ENCODE data around the gene MAP2K7. TPM values are rescaled to one million over a fixed set of nuclear protein-coding genes. Genes with fewer than 3 reads are reported as not detected.
A peak's percentile ranks its signal among the peaks of the same experiment; 100 is the strongest.
"Not testable (repeated sequence)": the region's sequence is repeated elsewhere in the genome, so short reads cannot be mapped to it uniquely, and the experiment has no call there.

MAP2K7 gene
- total and polyA plus RNA-seq, 5 donors, result 23.2 to 32.6 (median 28.4) TPM

DNA sequence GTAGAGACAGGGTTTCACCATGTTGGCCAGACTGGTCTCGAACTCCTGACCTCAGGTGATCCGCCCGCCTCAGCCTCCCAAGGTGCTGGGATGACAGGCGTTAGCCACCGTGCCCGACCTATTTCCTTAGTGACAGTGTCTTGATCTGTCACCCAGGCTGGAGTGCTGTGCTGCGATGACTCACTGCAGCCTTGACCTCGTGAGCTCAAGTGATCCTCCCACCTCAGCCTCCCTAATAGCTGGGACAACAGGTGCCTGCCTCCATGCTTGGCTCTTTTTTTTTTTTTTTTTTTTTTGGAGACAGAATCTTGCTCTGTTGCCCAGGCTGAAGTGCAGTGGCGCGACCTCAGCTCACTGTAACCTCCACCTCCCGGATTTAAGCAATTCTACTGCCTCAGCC, 26.4 kb downstream of the MAP2K7 start:
- H3K9me3 ChIP-seq (ENCODE audit: control insufficient read depth, low read length); H3K27me3 ChIP-seq (ENCODE audit: control insufficient read depth, insufficient read depth); H3K4me1 ChIP-seq (ENCODE audit: control insufficient read depth, insufficient read depth, low read length); H3K4me3 ChIP-seq (ENCODE audit: low read length); H3K27ac ChIP-seq (ENCODE audit: low read length); ATAC-seq; intact Hi-C loops (cut with DNase I): not testable (repeated sequence)
- DNase-seq, result peak in 1 of 3 donors; percentile 32
- WGBS, result 93% methylated on average over 11 of the region's 11 CpGs

DNA sequence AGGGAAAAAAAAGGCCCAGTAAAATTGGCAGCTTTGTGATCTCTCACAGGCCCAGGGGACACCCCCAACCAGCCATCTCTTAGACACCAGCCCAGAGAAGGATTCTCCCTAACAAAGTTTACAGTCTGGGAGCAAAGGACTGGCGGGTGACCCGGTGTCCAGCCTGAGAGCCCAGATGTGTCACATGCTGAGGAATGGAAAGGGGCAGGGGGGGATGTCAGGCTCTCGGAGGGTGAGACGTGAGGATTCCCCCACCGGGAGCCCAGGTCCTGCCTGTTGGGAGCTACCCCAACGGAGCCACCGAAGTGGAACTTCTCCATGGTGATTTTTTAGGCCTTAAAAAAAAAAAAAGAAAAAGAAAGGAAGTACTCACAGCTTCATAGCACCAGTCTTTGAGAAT, 27.1 kb downstream of the MAP2K7 start:
- Histone ChIP-seq H3K27ac (ENCODE audit: low read length) (no peak overlapping the region), H3K4me3 (ENCODE audit: low read length) (no peak overlapping the region), H3K4me1 (ENCODE audit: control insufficient read depth, insufficient read depth, low read length) (peaks cover 2% of the 10 kb centered on the region), H3K27me3 (ENCODE audit: control insufficient read depth, insufficient read depth) (no peaks in the 10 kb centered on the region), H3K9me3 (ENCODE audit: control insufficient read depth, low read length) (no peaks in the 10 kb centered on the region)
- no peak for ATAC-seq
- 85% methylated on average over 7 of the region's 7 CpGs for WGBS
- intact Hi-C loops (cut with DNase I), result no loop called here
- DNase-seq, result no peak

GRCh38 chr19:7931221-7932061, 27.8 kb downstream of the MAP2K7 start:
- 88% methylated on average over 36 of the region's 36 CpGs for WGBS
- ATAC-seq (no peak), DNase-seq (peak in 2 of 3 donors; percentile 57 to 64)
- Histone ChIP-seq H3K4me3 (ENCODE audit: low read length) (no peak overlapping the region), H3K4me1 (ENCODE audit: control insufficient read depth, insufficient read depth, low read length) (peaks cover 2% of the 10 kb centered on the region), H3K27me3 (ENCODE audit: control insufficient read depth, insufficient read depth) (no peaks in the 10 kb centered on the region), H3K9me3 (ENCODE audit: control insufficient read depth, low read length) (no peaks in the 10 kb centered on the region), H3K27ac (ENCODE audit: low read length) (no peak overlapping the region)
- intact Hi-C loops (cut with DNase I), result no loop called here

DNA sequence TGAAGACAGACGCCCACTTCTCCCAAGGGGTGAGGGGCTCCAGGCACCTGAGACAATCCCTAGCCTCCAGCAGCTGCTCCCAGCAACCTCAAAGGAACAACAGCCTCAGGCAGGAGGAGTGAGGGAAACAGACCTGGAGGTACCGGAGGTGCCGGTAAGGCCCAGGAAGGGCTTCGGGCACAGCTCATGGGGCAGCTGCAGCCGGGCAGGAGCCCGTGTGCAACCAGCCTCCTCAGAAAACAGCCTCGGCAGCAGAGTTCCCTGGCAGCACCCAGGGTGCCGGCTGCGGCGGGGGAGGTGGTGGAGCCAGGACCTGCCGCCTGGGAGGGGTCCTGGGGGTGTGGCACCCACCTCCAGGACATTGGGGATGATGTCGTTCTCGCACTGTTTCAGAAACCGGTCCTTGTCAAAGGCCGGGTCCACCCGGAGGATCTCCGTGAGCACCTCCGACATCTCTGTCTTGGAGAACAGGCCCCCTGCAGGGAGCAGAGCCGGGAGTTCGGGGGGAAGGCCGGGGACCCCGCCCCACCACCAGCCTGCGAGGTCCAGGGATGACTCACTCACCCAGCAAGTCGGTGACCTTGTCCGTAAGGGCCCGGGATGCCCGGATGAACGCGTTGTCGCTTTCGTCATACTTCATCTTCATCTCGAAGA, 28.7 kb downstream of the MAP2K7 start:
- Histone ChIP-seq H3K9me3 (ENCODE audit: control insufficient read depth, low read length) (no peaks in the 10 kb centered on the region), H3K27me3 (ENCODE audit: control insufficient read depth, insufficient read depth) (no peaks in the 10 kb centered on the region), H3K4me3 (ENCODE audit: low read length) (no peak overlapping the region), H3K4me1 (ENCODE audit: control insufficient read depth, insufficient read depth, low read length) (peaks cover 2% of the 10 kb centered on the region), H3K27ac (ENCODE audit: low read length) (no peak overlapping the region)
- intact Hi-C loops (cut with DNase I), result no loop called here
- DNase-seq, result no peak
- no peak for ATAC-seq
- WGBS, result 93% methylated on average over 32 of the region's 32 CpGs

- Histone ChIP-seq H3K9me3 (ENCODE audit: control insufficient read depth, low read length) (no peaks in the 10 kb centered on the region), H3K27ac (ENCODE audit: low read length) (no peak overlapping the region), H3K4me1 (ENCODE audit: control insufficient read depth, insufficient read depth, low read length) (peaks cover 2% of the 10 kb centered on the region), H3K27me3 (ENCODE audit: control insufficient read depth, insufficient read depth) (no peaks in the 10 kb centered on the region), H3K4me3 (ENCODE audit: low read length) (no peak overlapping the region)
- intact Hi-C loops (cut with DNase I), result no loop called here
- DNase-seq (no peak), ATAC-seq (no peak)
- WGBS, result 91% methylated on average over 10 of the region's 10 CpGs
These were observed 29.2 kb downstream of the MAP2K7 start for GRCh38 chr19:7932930-7933300.

DNA sequence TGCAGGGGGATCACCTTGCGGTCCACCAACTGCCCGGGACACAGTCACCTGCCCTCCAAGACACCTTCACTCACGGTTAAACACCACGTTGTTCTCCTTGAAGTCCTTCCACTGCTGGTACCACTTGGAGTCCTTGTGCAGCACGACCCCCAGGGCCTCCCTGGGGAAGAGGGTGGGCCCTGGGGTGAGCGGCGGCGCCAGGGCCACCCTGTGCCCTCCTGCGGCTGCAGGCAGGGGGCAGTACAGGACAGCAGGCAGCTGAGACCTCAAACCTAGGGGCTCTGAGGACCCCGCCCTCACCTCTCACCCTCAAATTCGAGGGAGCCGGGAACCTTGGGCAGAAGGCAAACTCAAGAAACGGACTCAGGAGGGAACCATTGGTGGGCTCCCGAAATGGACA, 29.7 kb downstream of the MAP2K7 start:
- DNase-seq (no peak), ATAC-seq (no peak)
- Histone ChIP-seq H3K4me1 (ENCODE audit: control insufficient read depth, insufficient read depth, low read length) (peaks cover 1% of the 10 kb centered on the region), H3K4me3 (ENCODE audit: low read length) (no peak overlapping the region), H3K9me3 (ENCODE audit: control insufficient read depth, low read length) (no peaks in the 10 kb centered on the region), H3K27me3 (ENCODE audit: control insufficient read depth, insufficient read depth) (no peaks in the 10 kb centered on the region), H3K27ac (ENCODE audit: low read length) (no peak overlapping the region)
- 87% methylated on average over 14 of the region's 14 CpGs for WGBS
- intact Hi-C loops (cut with DNase I), result no loop called here

- DNase-seq (peak in 1 of 3 donors; percentile 61), ATAC-seq (no peak)
- Histone ChIP-seq H3K27ac (ENCODE audit: low read length) (no peak overlapping the region), H3K4me3 (ENCODE audit: low read length) (no peak overlapping the region), H3K4me1 (ENCODE audit: control insufficient read depth, insufficient read depth, low read length) (no peaks in the 10 kb centered on the region), H3K27me3 (ENCODE audit: control insufficient read depth, insufficient read depth) (no peaks in the 10 kb centered on the region), H3K9me3 (ENCODE audit: control insufficient read depth, low read length) (no peaks in the 10 kb centered on the region)
- intact Hi-C loops (cut with DNase I), result no loop called here
- WGBS, result 90% methylated on average over 55 of the region's 55 CpGs
These were observed 30.4 kb downstream of the MAP2K7 start for GRCh38 chr19:7933828-7934725.

DNA sequence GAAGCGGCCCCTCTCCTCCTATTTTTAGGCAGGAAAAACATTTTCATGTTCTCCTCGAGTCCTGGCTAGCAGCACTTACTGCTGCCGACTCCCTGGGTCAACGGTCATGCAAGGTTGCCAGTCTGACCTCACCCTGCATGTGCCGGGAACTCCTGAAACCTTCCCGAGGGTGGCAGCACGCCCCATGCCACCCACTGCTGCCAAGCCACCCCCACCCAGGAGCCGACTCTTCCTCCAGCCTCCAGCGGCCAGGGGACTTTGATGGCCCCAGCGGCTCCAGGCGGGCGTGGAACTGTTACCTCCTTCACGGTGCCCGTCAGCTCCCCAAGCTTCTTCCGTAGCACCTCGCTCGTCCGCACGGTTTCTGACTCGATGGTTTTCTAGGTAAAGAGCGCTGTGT, 31.1 kb downstream of the MAP2K7 start:
- DNase-seq (no peak), ATAC-seq (no peak)
- intact Hi-C loops (cut with DNase I), result no loop called here
- no peaks in the 10 kb centered on the region for H3K9me3 ChIP-seq (ENCODE audit: control insufficient read depth, low read length)
- H3K27ac ChIP-seq (ENCODE audit: low read length), result no peak overlapping the region
- H3K4me1 ChIP-seq (ENCODE audit: control insufficient read depth, insufficient read depth, low read length), result no peaks in the 10 kb centered on the region
- no peaks in the 10 kb centered on the region for H3K27me3 ChIP-seq (ENCODE audit: control insufficient read depth, insufficient read depth)
- WGBS, result 93% methylated on average over 21 of the region's 21 CpGs
- no peak overlapping the region for H3K4me3 ChIP-seq (ENCODE audit: low read length)

GRCh38 chr19:7940841-7941240, 37.2 kb downstream of the MAP2K7 start:
- Histone ChIP-seq H3K9me3 (ENCODE audit: control insufficient read depth, low read length) (no peaks in the 10 kb centered on the region), H3K27ac (ENCODE audit: low read length) (no peak overlapping the region), H3K4me1 (ENCODE audit: control insufficient read depth, insufficient read depth, low read length) (no peaks in the 10 kb centered on the region), H3K4me3 (ENCODE audit: low read length) (no peak overlapping the region), H3K27me3 (ENCODE audit: control insufficient read depth, insufficient read depth) (no peaks in the 10 kb centered on the region)
- ATAC-seq (no peak), DNase-seq (peak in 1 of 3 donors; percentile 51)
- 91% methylated on average over 13 of the region's 13 CpGs for WGBS
- intact Hi-C loops (cut with DNase I), result loop anchor here (10.0 kb wide), 2 partner anchors 64 to 314 kb away; partner anchors contain the start of gene ELAVL1 (in 1 of the 4)

DNA sequence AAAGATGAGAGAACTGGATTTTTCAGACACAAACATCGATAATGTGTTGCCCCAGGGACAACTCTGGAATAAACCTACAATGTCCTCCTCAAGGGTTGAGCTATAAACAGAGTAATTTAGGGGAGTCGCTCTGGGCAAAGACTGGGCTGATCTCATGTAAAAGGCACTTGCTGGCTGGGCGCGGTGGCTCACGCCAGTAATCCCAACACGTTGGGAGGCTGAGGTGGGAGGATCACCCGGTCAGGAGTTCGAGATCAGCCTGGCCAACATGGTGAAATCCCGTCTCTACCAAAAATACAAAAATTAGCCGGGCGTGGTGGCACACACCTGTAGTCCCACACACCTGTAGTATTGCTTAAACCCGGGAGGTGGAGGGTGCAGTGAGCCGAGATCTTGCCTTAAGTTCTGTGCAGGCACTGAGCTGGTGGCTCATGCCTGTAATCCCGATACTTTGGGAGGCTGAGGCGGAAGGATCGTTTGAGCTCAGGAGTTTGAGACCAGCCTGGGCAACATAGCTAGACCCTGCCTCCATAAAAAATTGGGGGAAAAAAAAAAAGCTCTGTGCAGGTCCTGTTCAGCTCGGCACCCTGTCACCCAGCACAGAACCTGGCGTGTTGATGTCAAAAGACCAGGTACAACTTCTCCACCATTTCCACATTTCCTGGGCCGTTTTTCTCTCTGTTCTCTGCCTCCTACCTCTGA, 38.4 kb downstream of the MAP2K7 start:
- no peaks in the 10 kb centered on the region for H3K4me1 ChIP-seq (ENCODE audit: control insufficient read depth, insufficient read depth, low read length)
- 89% methylated on average over 19 of the region's 19 CpGs for WGBS
- intact Hi-C loops (cut with DNase I), result loop anchor here (10.0 kb wide), 2 partner anchors 63 to 313 kb away; partner anchors contain the start of gene ELAVL1 (in 1 of the 4)
- ATAC-seq (no peak), DNase-seq (peak in 1 of 3 donors; percentile 36)
- H3K27me3 ChIP-seq (ENCODE audit: control insufficient read depth, insufficient read depth), result no peaks in the 10 kb centered on the region
- no peaks in the 10 kb centered on the region for H3K9me3 ChIP-seq (ENCODE audit: control insufficient read depth, low read length)
- no peak overlapping the region for H3K27ac ChIP-seq (ENCODE audit: low read length)
- no peak overlapping the region for H3K4me3 ChIP-seq (ENCODE audit: low read length)

Data from right cardiac atrium (tissue), 5 donors.